Stimulated activated CD8-positive, alpha-beta memory T cell treated with anti-CD3 and anti-CD28 coated beads, Interleukin-7, amount 100 ng/mL, for 24 hours (primary cell): Measurements from ENCODE around the gene NEAT1.
"Not testable (repeated sequence)": the region's sequence is repeated elsewhere in the genome, so short reads cannot be mapped to it uniquely, and the experiment has no call there.

ENCODE experiments used
- DNase-seq: peaks from one replicate; pipeline ENCODE4 v3.0.0-alpha.2; 2020; ENCODE audit warnings: low read depth

NEAT1 gene

DNA sequence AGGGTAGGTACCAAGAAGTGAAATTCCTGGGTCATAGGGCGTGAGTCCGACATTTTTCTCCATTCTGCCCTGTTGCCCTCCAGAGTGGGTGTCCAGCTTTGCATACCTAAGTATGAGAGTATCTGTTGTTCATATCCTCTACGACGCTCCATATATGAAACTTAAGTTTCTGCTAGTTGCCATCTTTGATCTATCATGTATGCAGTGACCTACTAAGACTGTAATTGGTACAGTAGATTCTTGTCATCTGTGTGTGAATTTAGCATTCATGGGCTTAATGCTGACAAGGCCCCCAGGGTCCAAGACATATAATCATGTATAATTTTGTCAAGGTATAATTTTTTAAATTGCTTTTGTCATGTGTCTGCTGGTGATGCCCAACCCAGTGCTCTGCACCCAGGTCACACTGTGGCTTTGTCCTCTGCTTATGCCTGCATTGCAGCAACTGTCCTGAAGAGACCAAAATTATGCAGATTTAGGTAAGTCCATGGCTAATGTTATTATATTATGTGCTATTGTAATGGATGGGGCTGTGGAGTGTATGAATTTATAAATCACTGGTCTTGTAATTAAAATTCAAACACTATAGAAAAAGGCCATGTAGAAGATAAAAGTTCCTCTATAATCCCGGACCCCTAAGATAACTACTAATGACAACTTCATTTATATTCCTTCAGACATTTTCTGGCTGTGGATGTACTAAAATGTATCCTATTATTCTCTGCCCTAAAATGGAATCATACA, 12.2 kb downstream of the NEAT1 start:
- DNase-seq, result no peak

DNA sequence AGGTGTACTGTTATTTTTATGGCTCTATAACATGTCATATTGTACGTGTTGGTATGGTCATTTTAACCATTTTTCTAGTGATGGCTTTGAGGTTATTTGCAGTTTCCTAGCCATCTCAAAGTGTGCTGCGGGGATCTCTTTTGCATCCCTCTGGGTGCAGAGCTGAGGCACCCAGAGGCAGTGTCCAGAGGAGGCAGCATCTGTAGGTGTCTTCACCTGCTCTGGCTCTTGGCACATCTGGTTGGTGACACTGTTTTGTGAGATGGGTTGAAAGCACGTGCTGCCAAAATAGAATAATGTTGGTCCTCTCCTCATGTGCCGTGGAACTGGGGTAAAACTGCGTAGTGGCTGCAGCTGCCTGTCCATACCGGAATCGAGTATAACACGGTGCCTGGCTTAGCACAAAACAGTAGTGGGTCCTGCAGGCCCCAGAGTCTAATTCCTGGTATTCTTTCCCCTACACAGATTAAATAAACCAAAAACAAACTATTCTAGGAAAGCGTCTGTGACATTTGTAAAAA, 12.9 kb downstream of the NEAT1 start:
- DNase-seq, result no peak

DNA sequence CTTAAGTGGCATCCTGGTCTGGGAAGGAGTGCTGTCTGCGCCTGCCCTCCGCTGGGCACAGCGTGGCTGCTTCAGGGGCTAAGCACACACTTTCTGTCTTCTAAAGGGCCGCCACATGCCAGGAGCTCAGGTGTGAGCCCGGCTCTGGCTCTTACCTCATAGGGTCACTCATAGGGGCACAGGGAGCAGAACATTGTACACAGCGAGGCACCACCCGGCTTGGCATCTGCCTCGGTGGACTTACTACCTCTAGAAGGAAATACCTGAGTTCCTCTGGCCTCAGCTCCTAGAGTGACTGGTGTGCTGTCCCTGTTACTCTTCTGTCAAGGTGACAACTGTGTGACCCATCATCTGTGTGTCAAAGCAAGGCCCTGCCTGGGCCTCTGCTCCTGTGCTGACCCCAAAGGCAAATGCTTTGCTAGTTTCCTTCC, 13.4 kb downstream of the NEAT1 start:
- no peak for DNase-seq

DNA sequence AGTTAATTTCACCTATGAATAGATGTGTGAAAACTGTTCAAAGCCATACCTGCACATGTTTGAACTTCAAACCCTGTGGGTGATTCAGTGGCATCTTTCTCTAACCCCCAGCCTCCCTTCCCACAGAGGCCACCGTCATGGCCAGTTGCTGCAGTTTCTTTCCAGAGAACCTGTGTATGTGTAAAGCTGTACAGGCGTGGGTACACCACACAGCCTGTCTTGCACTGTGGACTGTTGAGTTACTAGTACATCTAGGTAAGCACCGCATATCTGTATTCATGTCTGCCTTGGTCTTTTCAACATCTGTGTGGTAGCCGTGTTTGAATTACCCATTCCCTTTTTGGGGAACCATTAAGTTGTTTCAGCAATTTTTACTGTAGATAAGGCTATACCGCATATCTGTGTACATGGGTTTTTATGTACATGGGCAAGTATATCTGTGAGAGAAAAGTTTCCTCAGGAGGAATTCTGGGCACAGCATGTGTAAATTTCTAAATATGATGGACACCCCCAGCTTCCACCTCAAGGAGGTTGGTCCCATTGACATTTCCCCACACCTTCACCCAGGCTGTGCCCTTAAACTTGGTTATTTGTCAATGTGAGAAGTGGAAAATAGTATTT, 13.9 kb downstream of the NEAT1 start:
- no peak for DNase-seq

DNA sequence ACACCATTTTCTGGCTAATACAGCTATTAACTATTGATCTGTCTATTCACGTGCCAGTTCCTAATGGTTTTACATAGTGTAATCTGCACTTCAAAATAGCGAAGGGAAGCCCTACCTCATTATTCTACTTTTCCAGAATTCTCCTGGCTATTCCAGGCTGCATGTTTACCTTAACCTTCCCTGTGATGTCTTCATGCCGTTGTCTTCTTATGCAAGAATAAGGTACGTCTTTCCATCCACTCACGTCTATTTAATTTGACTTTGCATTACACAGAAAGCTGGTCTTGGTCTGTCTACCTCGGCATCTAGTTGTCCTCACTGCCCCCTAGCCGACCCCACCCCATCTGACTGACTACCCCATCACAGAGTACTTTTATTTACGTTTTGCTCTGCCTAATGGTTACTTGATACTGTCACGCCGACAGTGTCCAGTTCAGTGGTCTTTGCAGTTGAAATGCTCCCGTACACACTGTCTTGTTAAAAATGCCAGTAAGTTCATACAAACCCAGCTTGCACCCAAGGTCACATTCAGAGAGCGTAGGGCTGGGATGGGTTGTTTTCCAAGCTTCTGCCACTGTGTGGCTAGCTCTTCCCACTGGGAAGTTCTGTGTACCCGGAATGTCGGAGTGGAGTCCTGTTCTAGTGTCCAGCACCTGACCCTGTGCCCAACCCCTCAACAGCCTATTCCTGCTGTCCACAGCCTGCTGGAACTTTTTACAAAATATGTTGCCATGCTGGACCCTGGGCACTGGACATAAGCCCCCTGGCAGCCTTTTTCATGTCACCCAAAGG, 15.0 kb downstream of the NEAT1 start:
- DNase-seq, result no peak

DNA sequence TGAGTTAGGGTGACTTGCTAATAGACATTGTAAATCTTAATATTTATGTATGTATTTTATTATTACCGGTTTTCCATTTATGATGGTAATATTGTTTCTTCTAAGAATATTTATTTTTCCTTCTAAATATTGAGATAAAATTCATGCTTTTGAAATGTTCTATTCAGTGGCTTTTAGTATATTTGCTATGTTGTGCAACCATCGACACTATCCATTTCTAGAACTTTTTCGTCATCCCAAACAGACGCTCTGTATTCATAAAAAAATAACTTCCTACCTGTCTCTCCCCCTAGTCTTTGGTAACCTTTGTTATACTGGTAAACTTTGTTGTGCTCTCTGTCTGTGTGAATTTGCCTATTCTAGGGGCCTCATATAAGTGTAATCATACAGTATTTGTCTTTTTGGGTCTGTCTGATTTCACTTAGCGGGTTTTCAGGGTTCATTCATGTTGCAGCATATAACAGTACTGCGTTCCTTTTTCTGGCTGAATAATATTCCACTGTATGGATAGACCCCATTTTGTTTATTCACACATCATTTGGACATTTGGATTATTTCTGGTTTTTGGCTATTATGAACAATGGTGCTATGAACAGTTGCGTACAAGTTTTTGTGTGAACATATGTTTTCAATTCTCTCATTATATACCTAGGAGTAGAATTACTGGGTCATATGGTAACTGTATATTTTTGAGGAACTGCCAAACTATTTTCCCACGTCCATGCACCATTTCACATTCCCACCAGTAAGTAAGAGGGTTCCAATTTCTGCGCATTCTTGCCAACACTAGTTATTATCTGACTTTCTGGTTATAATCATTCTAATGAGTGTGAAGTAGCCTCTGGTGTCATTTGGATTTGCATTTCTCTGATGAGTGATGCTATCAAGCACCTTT, 15.9 kb downstream of the NEAT1 start:
- DNase-seq, result no peak

DNA sequence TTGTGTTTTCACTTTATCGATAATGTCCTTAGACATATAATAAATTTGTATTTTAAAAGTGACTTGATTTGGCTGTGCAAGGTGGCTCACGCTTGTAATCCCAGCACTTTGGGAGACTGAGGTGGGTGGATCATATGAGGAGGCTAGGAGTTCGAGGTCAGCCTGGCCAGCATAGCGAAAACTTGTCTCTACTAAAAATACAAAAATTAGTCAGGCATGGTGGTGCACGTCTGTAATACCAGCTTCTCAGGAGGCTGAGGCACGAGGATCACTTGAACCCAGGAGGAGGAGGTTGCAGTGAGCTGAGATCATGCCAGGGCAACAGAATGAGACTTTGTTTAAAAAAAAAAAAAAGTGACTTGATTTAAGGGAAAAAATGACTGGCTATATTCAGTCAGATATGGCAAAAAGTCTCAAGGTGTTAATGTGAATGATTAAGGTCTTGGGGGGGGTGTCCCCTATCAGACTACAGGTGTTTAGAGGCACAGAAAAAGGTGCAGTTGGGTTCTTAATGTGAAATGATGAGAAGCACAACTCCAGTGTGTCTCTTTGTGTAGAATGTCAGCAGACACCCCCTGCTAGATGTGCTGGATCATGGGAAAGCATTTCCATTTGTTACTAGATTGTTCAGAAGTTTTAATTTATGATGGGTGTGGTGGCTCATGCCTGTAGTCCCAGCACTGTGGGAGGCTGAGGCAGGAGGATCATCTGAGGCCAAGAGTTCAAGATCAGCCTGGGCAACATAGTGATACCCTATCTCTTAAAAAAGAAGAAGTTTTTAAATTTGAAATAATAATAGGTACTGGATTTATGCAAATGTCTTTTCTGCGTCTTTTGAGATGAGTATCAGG, 17.0 kb downstream of the NEAT1 start:
- DNase-seq, result no peak

DNA sequence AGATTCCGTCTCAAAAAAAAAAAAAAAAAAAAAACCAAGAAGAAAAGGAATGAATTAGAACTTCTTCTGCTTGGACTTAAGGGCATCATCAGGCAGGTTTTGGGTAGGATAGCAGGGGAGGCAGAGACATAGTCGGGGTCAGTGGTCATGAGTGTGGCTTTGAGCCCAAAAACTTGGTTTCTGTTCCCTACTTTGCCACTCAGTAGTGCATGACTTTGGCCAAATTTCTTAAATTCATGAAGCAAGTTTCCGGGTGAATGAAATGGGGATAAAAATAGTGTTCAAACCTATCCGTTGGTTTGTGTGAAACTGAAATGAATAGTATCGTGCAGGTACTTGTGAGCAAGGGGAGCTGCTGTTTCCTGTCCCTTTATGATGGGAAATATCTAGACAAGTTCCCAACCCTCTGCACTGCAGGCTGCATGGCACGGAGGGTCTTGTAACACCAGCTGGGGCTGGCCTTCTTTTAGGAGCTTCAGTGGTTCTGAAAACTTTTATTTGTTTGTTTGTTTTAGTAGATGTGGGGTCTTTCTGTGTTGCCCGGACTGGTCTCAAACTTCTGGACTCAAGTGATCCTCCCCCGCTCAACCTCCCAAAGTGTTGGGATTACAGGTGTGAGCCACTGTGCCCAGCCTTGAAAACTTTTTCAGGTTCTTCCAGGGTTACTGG, 18.4 kb downstream of the NEAT1 start:
- no peak for DNase-seq

DNA sequence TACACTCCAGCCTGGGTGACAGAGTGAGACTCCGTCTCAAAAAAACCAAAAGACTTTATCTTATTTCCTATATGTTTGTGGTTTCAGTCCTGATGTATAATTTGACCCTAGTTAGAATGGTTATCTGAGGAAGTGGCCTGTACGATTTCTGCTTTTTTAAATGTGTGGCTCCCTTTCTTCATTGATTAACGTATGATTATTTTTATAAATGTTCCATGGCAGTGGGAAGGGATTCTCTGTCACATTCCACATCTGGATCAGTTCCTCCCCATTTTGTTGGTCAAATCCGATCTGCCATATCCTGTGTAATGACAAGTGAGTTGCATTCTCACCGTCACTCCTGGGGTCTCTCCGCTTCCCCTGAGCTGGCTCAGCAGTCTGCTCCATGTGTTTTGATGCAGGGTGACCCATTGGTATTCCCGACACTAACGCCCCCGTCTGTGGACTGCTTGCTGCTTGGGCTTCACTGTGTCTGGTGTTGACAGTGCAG, 20.3 kb downstream of the NEAT1 start:
- no peak for DNase-seq

DNA sequence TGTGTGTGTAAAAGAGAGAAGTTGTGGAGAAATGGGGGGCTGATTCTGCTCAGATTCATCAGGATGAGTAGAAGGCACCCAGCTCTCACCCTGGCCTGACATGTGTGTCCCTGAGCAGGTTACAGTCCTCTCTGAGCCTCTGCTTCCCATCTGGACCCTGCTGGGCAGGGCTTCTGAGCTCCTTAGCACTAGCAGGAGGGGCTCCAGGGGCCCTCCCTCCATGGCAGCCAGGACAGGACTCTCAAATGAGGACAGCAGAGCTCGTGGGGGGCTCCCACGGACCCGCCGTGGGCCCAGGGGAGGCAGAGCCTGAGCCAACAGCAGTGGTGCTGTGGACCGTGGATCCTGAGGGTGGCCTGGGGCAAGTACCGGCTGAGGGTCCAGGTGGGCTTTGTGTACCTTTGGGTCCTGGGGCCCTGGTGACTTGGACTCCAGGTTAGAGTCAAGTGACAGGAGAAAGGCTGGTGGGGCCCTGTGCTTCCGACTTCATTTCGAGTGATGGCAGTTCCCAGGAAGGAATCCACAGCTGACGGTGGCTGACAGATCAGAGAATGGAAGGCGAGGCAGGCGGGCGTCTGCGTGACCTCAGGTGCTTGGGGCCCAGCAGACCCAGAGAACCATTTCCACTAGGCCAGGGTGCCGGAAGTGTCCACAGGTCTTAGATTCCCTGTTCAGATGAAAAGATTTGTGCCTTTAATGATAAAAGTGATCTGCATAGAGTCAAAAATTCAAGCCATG, 21.9 kb downstream of the NEAT1 start:
- DNase-seq, result no peak

DNA sequence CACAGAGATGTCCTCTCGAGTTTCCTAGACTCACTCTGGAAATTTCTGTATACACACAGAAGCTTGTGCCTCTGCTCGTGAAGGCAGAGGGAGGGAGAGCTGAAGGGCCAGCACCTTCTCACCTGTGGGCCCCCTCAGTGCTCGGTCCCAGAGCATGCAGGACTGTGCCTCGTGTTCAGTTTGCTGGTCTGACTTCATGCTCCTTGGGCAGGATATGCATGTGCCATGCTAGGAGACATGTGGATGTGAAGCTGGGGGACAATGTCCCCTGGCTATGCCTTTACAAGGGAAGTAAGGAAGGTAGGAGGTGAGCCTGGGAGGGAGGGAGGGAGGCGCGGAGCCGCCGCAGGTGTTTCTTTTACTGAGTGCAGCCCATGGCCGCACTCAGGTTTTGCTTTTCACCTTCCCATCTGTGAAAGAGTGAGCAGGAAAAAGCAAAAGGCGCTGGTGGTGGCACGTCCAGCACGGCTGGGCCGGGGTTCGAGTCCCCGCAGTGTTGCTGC, 22.6 kb downstream of the NEAT1 start:
- DNase-seq, result no peak

DNA sequence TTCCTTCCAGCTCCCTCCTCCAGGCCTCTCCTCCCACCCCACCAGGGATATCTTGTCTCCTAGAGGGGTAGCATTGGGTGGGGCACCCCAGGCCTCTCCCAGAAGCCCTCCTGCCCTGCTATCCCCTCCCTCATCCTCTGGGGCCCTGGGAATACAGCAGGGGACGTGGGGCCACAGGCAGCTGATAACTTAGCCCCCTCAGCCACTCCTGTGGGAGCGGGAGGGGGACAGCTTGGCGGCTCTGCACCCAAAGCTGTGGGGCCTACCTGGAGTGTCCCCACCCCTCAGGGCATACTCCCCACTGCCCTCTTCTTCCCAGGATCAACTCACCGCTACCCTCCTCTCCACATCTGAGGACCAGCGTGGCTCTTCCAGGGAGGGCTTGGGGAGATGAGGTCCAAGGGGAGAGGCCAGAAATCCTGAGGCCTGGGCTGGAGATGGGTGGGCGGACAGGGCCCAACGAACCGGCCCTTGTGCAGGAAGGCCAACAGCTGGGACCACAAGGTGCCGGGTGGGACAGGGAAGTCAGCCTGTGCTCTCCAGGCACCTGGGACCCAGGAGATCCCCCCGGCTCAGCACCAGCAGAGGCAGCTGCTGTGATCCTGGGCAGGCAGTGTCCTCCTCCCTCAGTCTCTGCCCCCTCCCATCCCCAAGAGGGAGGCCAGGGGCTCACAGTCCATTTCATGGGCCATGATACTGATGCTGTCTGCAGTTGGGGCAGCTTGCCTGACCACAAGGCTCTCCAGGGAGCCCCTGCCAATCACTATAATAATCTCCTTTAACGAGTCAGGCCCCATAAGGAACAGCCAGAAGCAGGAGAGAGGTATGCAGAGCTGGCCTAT, 23.2 kb downstream of the NEAT1 start:
- DNase-seq, result no peak

DNA sequence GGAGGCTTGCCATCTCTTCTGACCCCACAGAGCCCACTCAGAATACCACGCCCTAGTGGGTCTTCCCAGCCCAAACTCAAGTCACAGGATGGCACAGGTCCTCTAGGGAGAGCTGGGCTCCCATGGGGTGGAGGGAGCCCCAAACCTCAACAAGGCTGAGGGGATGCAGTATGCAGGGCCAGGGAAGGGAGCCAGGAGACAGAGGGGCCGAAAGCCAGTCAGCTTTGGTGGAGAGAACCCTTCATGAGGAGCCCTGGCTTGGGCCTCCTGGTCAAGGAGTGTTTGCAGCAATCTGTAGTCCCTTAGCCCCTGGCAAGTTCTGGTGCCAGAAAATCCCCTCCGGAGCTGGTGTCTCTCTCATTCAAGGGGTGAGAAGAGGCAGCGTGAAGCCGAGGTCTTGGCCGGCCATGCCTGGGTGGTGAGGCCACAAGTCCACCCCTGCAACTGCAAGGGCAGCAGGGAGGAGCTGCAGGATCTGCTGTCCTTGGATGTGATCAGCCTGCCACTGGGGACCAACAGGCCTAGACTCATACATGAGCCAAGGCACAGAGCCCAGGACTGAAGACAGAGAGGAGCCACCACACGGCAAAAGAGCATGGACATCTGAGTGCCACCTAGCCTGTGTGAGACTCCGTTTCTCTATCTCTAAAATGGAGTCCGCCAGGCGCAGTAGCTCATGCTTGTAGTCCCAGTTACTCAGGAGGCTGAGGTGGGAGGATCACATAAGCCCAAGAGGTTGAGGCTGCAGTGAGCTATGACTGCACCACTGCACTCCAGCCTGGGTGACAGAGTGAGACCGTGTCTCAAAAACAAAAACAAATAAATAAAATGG, 24.1 kb downstream of the NEAT1 start:
- no peak for DNase-seq

DNA sequence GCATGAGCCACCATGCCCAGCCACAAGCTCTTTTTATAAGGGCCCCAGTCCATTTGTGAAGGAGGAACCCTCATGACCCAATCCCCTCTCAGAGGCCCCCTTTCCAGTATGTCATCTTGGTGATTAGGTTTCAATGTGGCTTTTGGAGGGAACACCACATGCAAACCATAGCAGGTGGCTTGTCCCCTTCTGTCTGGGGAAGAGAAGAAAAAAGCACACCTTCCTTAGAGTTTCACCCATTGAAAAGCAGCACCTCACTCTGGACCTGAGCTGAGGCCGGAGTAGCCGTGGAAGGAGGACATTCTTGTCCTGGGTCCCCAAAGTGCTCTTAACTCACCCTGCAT, 25.4 kb downstream of the NEAT1 start:
- no peak for DNase-seq

DNA sequence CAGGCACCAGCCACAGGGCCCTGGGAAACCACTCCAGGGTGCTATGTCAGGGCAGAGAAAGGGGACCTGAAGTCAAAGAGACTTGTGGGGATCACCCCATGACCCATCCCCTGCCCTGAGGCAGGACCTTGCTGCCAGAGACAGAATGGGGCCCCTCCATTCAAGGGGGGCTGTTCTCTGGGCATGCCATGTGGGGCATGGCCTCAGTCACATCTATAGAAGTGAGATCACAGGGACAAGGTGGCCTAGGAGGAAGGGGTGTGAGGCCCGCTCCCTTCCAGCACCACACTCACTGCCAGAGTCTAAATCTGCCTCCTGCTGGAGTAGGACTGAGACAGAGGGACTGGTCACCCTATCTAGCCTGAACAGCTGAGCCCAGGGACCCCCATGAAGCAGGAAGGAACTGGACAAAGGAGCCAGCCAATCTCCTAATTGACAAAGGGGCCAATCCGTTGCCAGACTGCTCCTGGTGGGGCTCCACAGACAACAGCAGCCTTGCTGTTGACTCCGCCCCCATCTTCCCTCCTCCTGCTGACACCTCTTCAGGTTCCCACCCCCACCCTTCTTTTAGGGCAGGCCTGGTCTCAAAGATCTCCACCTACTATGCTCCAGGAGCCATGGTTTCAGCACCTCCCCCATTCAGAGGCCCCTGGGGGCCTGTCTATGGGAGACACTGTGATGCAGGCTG, 26.0 kb downstream of the NEAT1 start:
- no peak for DNase-seq

DNA sequence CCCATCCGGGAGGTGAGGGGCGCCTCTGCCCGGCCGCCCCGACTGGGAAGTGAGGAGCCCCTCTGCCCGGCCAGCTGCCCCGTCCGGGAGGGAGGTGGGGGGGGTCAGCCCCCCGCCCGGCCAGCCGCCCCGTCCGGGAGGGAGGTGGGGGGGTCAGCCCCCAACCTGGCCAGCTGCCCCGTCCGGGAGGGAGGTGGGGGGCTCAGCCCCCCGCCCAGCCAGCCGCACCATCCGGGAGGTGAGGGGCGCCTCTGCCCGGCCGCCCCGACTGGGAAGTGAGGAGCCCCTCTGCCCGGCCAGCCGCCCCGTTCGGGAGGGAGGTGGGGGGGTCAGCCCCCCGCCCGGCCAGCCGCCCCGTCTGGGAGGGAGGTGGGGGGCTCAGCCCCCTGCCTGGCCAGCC, 28.7 kb downstream of the NEAT1 start:
- not testable (repeated sequence) for DNase-seq

DNA sequence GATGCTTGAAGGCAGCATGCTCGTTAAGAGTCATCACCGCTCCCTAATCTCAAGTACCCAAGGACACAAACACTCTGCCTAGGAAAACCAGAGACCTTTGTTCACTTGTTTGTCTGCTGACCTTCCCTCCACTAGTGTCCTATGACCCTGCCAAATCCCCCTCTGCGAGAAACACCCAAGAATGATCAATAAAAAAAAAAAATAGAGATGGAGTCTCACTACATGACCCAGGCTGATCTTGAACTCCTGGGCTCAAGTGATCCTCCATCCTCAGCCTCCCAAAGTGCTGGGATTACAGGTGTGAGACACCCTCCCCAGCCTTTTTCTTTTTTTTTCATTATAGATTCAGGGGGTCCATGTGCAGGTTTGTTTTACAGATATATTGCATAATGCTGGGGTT, 29.7 kb downstream of the NEAT1 start:
- not testable (repeated sequence) for DNase-seq
